OCI-LY7 (cell line): ENCODE measurements around the gene INSC. TPM values are rescaled to one million over a fixed set of nuclear protein-coding genes. Genes with fewer than 3 reads are reported as not detected.
A peak's percentile ranks its signal among the peaks of the same experiment; 100 is the strongest.

Experiments
- BruUV-seq: library from RNA; stranded (reverse); fragments of 400-500 nt; replicated peaks from 2 replicates; lab custom pipeline; 2021; lab: Mats Ljungman, UMichigan
- CTCF ChIA-PET: fragments of 300-600 bp; sonication (Branson Sonifier 250); formaldehyde crosslinking; loops from one replicate; lab custom pipeline; 2022; ENCODE audit warnings: antibody characterized with exemption; ENCODE audit not compliant: unreplicated experiment; lab: Charles Lee
- POLR2A ChIA-PET: fragments of 300-600 bp; sonication (Branson Sonifier 250); formaldehyde crosslinking; loops from one replicate; lab custom pipeline; 2022; ENCODE audit warnings: antibody characterized with exemption; lab: Charles Lee
- DNase-seq: peaks from one replicate; pipeline ENCODE4 v3.0.0-alpha.2; 2015; ENCODE audit warnings: low spot score
- H2AFZ ChIP-seq: fragments of 200-600 bp; sonication (generic), shearing (Covaris generic); 2 replicates; pipeline ENCODE4 v1.6.1; 2014; ENCODE audit warnings: mild to moderate bottlenecking, antibody characterized with exemption, low read length, moderate library complexity
- H3K27ac ChIP-seq: fragments of 200-600 bp; sonication (generic); 2 replicates; pipeline ENCODE4 v1.5.1; 2014; ENCODE audit warnings: mixed run types, low read depth, mild to moderate bottlenecking, moderate library complexity, low read length, inconsistent platforms; ENCODE audit not compliant: poor library complexity, severe bottlenecking
- H3K36me3 ChIP-seq: fragments of 200-600 bp; sonication (generic); 2 replicates; pipeline ENCODE4 v1.6.1; 2014; ENCODE audit warnings: mild to moderate bottlenecking, antibody characterized with exemption, low read length, moderate library complexity, mixed read lengths; ENCODE audit not compliant: insufficient read depth
- H3K4me1 ChIP-seq: fragments of 200-600 bp; sonication (generic); 2 replicates; pipeline ENCODE4 v1.5.1; 2014; ENCODE audit warnings: mild to moderate bottlenecking, low read length; ENCODE audit not compliant: insufficient read depth, poor library complexity, severe bottlenecking
- H3K4me2 ChIP-seq: fragments of 200-600 bp; sonication (generic); 2 replicates; pipeline ENCODE4 v1.6.1; 2014; ENCODE audit warnings: mild to moderate bottlenecking, low read length
- H3K4me3 ChIP-seq: fragments of 200-600 bp; sonication (generic); 2 replicates; pipeline ENCODE4 v1.5.1; 2014; ENCODE audit warnings: mild to moderate bottlenecking, low read depth, low read length; ENCODE audit not compliant: poor library complexity, severe bottlenecking
- H3K79me2 ChIP-seq: fragments of 200-600 bp; sonication (generic); 2 replicates; pipeline ENCODE4 v1.6.1; 2016; ENCODE audit warnings: low read depth, mild to moderate bottlenecking, low read length, moderate library complexity, mixed read lengths; ENCODE audit not compliant: insufficient read depth
- H3K9me2 ChIP-seq: fragments of 200-600 bp; sonication (generic); 2 replicates; pipeline ENCODE4 v1.6.1; 2016; ENCODE audit warnings: mild to moderate bottlenecking, low read length, mixed read lengths; ENCODE audit not compliant: insufficient read depth
- H3K9me3 ChIP-seq: fragments of 200-600 bp; sonication (generic); 2 replicates; pipeline ENCODE4 v1.6.1; 2014; ENCODE audit warnings: mild to moderate bottlenecking, mixed run types, low read length, mixed read lengths
- H4K20me1 ChIP-seq: fragments of 200-600 bp; sonication (generic); 2 replicates; pipeline ENCODE4 v1.6.1; 2014; ENCODE audit warnings: mild to moderate bottlenecking, antibody characterized with exemption, low read length, moderate library complexity, mixed read lengths; ENCODE audit not compliant: insufficient read depth
- CTCF ChIP-seq: fragments of 200-600 bp; sonication (generic); conservative IDR thresholded peaks from 2 replicates; pipeline ENCODE4 v1.5.1; 2014; ENCODE audit warnings: mild to moderate bottlenecking, antibody characterized with exemption, low read length, moderate library complexity, mixed read lengths
- EZH2phosphoT487 ChIP-seq: fragments of 200-600 bp; sonication (generic); IDR thresholded peaks from 2 replicates; pipeline ENCODE4 v1.6.1; 2018; ENCODE audit warnings: low read depth, borderline replicate concordance, mild to moderate bottlenecking, mixed run types, antibody characterized with exemption, low read length, moderate library complexity, mixed read lengths
- intact Hi-C: fragments of 100-400 bp; cut with micrococcal nuclease; formaldehyde crosslinking; loops from one replicate; pipeline ENCODE4 v1.10.0; 2022; ENCODE audit not compliant: unreplicated experiment
- total RNA-seq, 2 experiments: library from RNA; depleted of rRNA in 1 of 2; stranded (reverse); fragments of >200 nt in 1 of 2; shearing (Covaris generic) in 1 of 2; gene quantifications; 2 replicates each; pipeline ENCODE4 v1.2.3, GENCODE V29; 2014 to 2022

INSC gene
- total RNA-seq, 2 experiments from 2014 or later, result not detected

- Histone ChIP-seq H3K79me2 (no peaks in the 10 kb centered on the region), H3K36me3 (no peaks in the 10 kb centered on the region), H3K9me3 (no peaks in the 10 kb centered on the region), H4K20me1 (no peaks in the 10 kb centered on the region), H3K4me3 (peak overlapping the region; percentile 3), H3K9me2 (no peaks in the 10 kb centered on the region), H3K4me1 (peaks cover 62% of the 10 kb centered on the region), H3K27ac (peak overlapping the region; percentile 36), H2AFZ (no peak overlapping the region), H3K4me2 (peak overlapping the region; percentile 49)
- BruUV-seq, result no TSS peak
- ChIA-PET CTCF (interaction anchor here (0.6 to 1.1 kb wide), 2 partner anchors 206 to 256 kb away, joined by 3 read pairs; no protein-coding TSS in a partner anchor), POLR2A (interaction anchor here (0.6 to 1.0 kb wide), 2 partner anchors 12 to 13 kb away, joined by 5 read pairs; no protein-coding TSS in a partner anchor)
- TF ChIP-seq CTCF (no peak), EZH2phosphoT487 (no peak)
- intact Hi-C loops, result loop anchor here (2.0 kb wide), 1 partner anchor 207 kb away; no protein-coding TSS in a partner anchor
- DNase-seq, result peak; percentile 87
Observed at GRCh38 chr11:15113381-15113780, 1.3 kb upstream of the INSC start.

GRCh38 chr11:15115686-15116085 is 963 bp downstream of the INSC start:
- Histone ChIP-seq H3K9me3 (no peaks in the 10 kb centered on the region), H3K4me1 (peaks cover 43% of the 10 kb centered on the region), H3K4me2 (no peak overlapping the region), H2AFZ (no peak overlapping the region), H3K36me3 (no peaks in the 10 kb centered on the region), H3K9me2 (no peaks in the 10 kb centered on the region), H3K27ac (no peak overlapping the region), H3K4me3 (no peak overlapping the region), H3K79me2 (no peaks in the 10 kb centered on the region), H4K20me1 (no peaks in the 10 kb centered on the region)
- no peak for DNase-seq
- ChIA-PET POLR2A (no interaction called here), CTCF (no interaction called here)
- no TSS peak for BruUV-seq
- intact Hi-C loops, result no loop called here
- TF ChIP-seq EZH2phosphoT487, result no peak
- TF ChIP-seq CTCF, result no peak

GRCh38 chr11:15117751-15118150 is 3.0 kb downstream of the INSC start:
- H4K20me1 ChIP-seq, result no peaks in the 10 kb centered on the region
- no peak overlapping the region for H3K4me2 ChIP-seq
- TF ChIP-seq EZH2phosphoT487, result no peak
- no peak overlapping the region for H3K4me3 ChIP-seq
- DNase-seq, result no peak
- H3K36me3 ChIP-seq, result no peaks in the 10 kb centered on the region
- H2AFZ ChIP-seq, result no peak overlapping the region
- no peaks in the 10 kb centered on the region for H3K9me3 ChIP-seq
- H3K9me2 ChIP-seq, result no peaks in the 10 kb centered on the region
- POLR2A ChIA-PET, result no interaction called here
- H3K27ac ChIP-seq, result no peak overlapping the region
- intact Hi-C loops, result no loop called here
- CTCF ChIA-PET, result interaction anchor here (0.7 kb wide), 1 partner anchor 8 kb away, joined by 3 read pairs; no protein-coding TSS in a partner anchor
- peaks cover 22% of the 10 kb centered on the region for H3K4me1 ChIP-seq
- no TSS peak for BruUV-seq
- H3K79me2 ChIP-seq, result no peaks in the 10 kb centered on the region
